Activated naive CD4-positive, alpha-beta T cell treated with anti-CD3 and anti-CD28 coated beads, Interleukin-2, amount 50 U/mL, for 24 hours (primary cell): ENCODE measurements around the gene GUCA1A.

Experiments
- H3K27ac Mint-ChIP-seq: one replicate; pipeline ENCODE4 v1.8.0; 2021; ENCODE audit warnings: mild to moderate bottlenecking, mixed read lengths
- H3K27me3 Mint-ChIP-seq: one replicate; pipeline ENCODE4 v1.8.0; 2021; ENCODE audit warnings: mixed read lengths
- H3K36me3 Mint-ChIP-seq: one replicate; pipeline ENCODE4 v1.8.0; 2021; ENCODE audit warnings: mixed read lengths
- H3K4me1 Mint-ChIP-seq: one replicate; pipeline ENCODE4 v1.8.0; 2021; ENCODE audit warnings: mixed read lengths
- H3K4me3 Mint-ChIP-seq: one replicate; pipeline ENCODE4 v1.8.0; 2021; ENCODE audit warnings: mild to moderate bottlenecking, mixed read lengths
- H3K9me3 Mint-ChIP-seq: one replicate; pipeline ENCODE4 v1.8.0; 2021; ENCODE audit warnings: mixed read lengths

Gene GUCA1A

GRCh38 chr6:42173101-42173500, at the start of gene GUCA1A:
GUCA1A (plus strand) TSS chr6:42173364; CDS start chr6:42173614, 250 bp downstream.
- no peaks in the 10 kb centered on the region for H3K27me3 Mint-ChIP-seq
- peak within 1 kb of the TSS; percentile 30 for H3K27ac Mint-ChIP-seq
- H3K4me3 Mint-ChIP-seq: no peak within 1 kb of the TSS
- no peaks in the 10 kb centered on the region for H3K4me1 Mint-ChIP-seq
- no peaks in the 10 kb centered on the region for H3K36me3 Mint-ChIP-seq
- no peaks in the 10 kb centered on the region for H3K9me3 Mint-ChIP-seq

- Mint-ChIP-seq H3K27ac (no peak overlapping the region), H3K4me1 (no peaks in the 10 kb centered on the region), H3K36me3 (no peaks in the 10 kb centered on the region), H3K4me3 (no peak overlapping the region), H3K9me3 (no peaks in the 10 kb centered on the region), H3K27me3 (no peaks in the 10 kb centered on the region)
These were observed 49.6 kb upstream of the GUCA1A start for GRCh38 chr6:42123379-42124103.

- no peaks in the 10 kb centered on the region for H3K27me3 Mint-ChIP-seq
- no peaks in the 10 kb centered on the region for H3K4me1 Mint-ChIP-seq
- H3K36me3 Mint-ChIP-seq: no peaks in the 10 kb centered on the region
- no peak overlapping the region for H3K4me3 Mint-ChIP-seq
- H3K27ac Mint-ChIP-seq: no peak overlapping the region
- no peaks in the 10 kb centered on the region for H3K9me3 Mint-ChIP-seq
These were observed 48.8 kb upstream of the GUCA1A start for GRCh38 chr6:42124223-42124836.

GRCh38 chr6:42125231-42125630, 47.9 kb upstream of the GUCA1A start:
- H3K4me1 Mint-ChIP-seq: no peaks in the 10 kb centered on the region
- H3K36me3 Mint-ChIP-seq: no peaks in the 10 kb centered on the region
- no peaks in the 10 kb centered on the region for H3K27me3 Mint-ChIP-seq
- no peak overlapping the region for H3K4me3 Mint-ChIP-seq
- H3K9me3 Mint-ChIP-seq: no peaks in the 10 kb centered on the region
- H3K27ac Mint-ChIP-seq: no peak overlapping the region

- Mint-ChIP-seq H3K27ac (no peak overlapping the region), H3K4me1 (no peaks in the 10 kb centered on the region), H3K36me3 (no peaks in the 10 kb centered on the region), H3K9me3 (no peaks in the 10 kb centered on the region), H3K4me3 (no peak overlapping the region), H3K27me3 (no peaks in the 10 kb centered on the region)
These were observed 47.5 kb upstream of the GUCA1A start for GRCh38 chr6:42125663-42126062.

GRCh38 chr6:42128460-42129359, 44.5 kb upstream of the GUCA1A start:
- Mint-ChIP-seq H3K27me3 (no peaks in the 10 kb centered on the region), H3K27ac (no peak overlapping the region), H3K4me3 (no peak overlapping the region), H3K9me3 (no peaks in the 10 kb centered on the region), H3K4me1 (no peaks in the 10 kb centered on the region), H3K36me3 (no peaks in the 10 kb centered on the region)

- Mint-ChIP-seq H3K27ac (no peak overlapping the region), H3K4me3 (no peak overlapping the region), H3K4me1 (no peaks in the 10 kb centered on the region), H3K9me3 (no peaks in the 10 kb centered on the region), H3K36me3 (no peaks in the 10 kb centered on the region), H3K27me3 (no peaks in the 10 kb centered on the region)
These were observed 43.8 kb upstream of the GUCA1A start for GRCh38 chr6:42129360-42129676.

GRCh38 chr6:42131531-42131930, 41.6 kb upstream of the GUCA1A start:
- H3K4me1 Mint-ChIP-seq: peaks cover 1% of the 10 kb centered on the region
- no peaks in the 10 kb centered on the region for H3K9me3 Mint-ChIP-seq
- no peak overlapping the region for H3K4me3 Mint-ChIP-seq
- H3K36me3 Mint-ChIP-seq: no peaks in the 10 kb centered on the region
- H3K27ac Mint-ChIP-seq: no peak overlapping the region
- H3K27me3 Mint-ChIP-seq: no peaks in the 10 kb centered on the region

- Mint-ChIP-seq H3K4me3 (no peak overlapping the region), H3K36me3 (no peaks in the 10 kb centered on the region), H3K4me1 (peaks cover 9% of the 10 kb centered on the region), H3K27me3 (no peaks in the 10 kb centered on the region), H3K9me3 (no peaks in the 10 kb centered on the region), H3K27ac (no peak overlapping the region)
These were observed 39.2 kb upstream of the GUCA1A start for GRCh38 chr6:42133926-42134325.

GRCh38 chr6:42135161-42135560, 38.0 kb upstream of the GUCA1A start:
- H3K36me3 Mint-ChIP-seq: no peaks in the 10 kb centered on the region
- peaks cover 9% of the 10 kb centered on the region for H3K4me1 Mint-ChIP-seq
- H3K9me3 Mint-ChIP-seq: no peaks in the 10 kb centered on the region
- no peak overlapping the region for H3K27ac Mint-ChIP-seq
- H3K27me3 Mint-ChIP-seq: no peaks in the 10 kb centered on the region
- no peak overlapping the region for H3K4me3 Mint-ChIP-seq

GRCh38 chr6:42135722-42136121, 37.4 kb upstream of the GUCA1A start:
- peaks cover 9% of the 10 kb centered on the region for H3K4me1 Mint-ChIP-seq
- no peaks in the 10 kb centered on the region for H3K36me3 Mint-ChIP-seq
- H3K27me3 Mint-ChIP-seq: no peaks in the 10 kb centered on the region
- no peaks in the 10 kb centered on the region for H3K9me3 Mint-ChIP-seq
- no peak overlapping the region for H3K4me3 Mint-ChIP-seq
- no peak overlapping the region for H3K27ac Mint-ChIP-seq

GRCh38 chr6:42136508-42137193, 36.5 kb upstream of the GUCA1A start:
- Mint-ChIP-seq H3K4me3 (no peak overlapping the region), H3K36me3 (no peaks in the 10 kb centered on the region), H3K9me3 (no peaks in the 10 kb centered on the region), H3K4me1 (peaks cover 9% of the 10 kb centered on the region), H3K27ac (no peak overlapping the region), H3K27me3 (no peaks in the 10 kb centered on the region)

GRCh38 chr6:42137194-42137753, 35.9 kb upstream of the GUCA1A start:
- H3K4me1 Mint-ChIP-seq: peaks cover 9% of the 10 kb centered on the region
- no peaks in the 10 kb centered on the region for H3K9me3 Mint-ChIP-seq
- no peak overlapping the region for H3K4me3 Mint-ChIP-seq
- H3K27ac Mint-ChIP-seq: no peak overlapping the region
- no peaks in the 10 kb centered on the region for H3K36me3 Mint-ChIP-seq
- H3K27me3 Mint-ChIP-seq: no peaks in the 10 kb centered on the region

GRCh38 chr6:42138190-42138589, 35.0 kb upstream of the GUCA1A start:
- no peaks in the 10 kb centered on the region for H3K36me3 Mint-ChIP-seq
- H3K27me3 Mint-ChIP-seq: peaks cover 5% of the 10 kb centered on the region
- H3K9me3 Mint-ChIP-seq: no peaks in the 10 kb centered on the region
- H3K4me1 Mint-ChIP-seq: peaks cover 13% of the 10 kb centered on the region
- H3K4me3 Mint-ChIP-seq: no peak overlapping the region
- no peak overlapping the region for H3K27ac Mint-ChIP-seq
